HG03097 (cell line): ENCODE measurements around the gene ACSM6.

Experiments used
- ATAC-seq: cut with Tn5 transposase; IDR thresholded peaks from one replicate; pipeline ENCODE4 v1.9.1; 2021; ENCODE audit not compliant: unreplicated experiment, low FRiP score

Gene ACSM6

DNA sequence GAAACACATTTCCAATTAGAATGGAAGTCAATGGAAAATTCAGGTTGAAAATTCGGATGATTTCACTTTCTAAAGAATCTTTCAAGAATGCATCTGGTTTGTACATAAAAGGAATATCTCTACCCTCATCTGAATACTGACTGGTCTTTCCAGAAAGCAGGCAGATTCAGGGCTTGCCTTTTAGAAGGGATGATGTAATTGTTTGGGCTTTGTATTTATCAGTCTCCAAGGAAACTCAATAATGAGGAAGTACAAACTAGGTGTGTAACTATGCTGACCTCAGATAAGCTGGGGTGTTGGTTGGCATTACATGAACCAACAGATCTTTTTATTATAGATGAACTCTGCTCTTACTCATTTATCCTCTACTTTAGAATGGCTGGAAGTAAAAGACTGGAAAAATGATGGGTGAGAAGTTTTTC, 72.6 kb downstream of the ACSM6 start:
- peak; percentile 56 for ATAC-seq

DNA sequence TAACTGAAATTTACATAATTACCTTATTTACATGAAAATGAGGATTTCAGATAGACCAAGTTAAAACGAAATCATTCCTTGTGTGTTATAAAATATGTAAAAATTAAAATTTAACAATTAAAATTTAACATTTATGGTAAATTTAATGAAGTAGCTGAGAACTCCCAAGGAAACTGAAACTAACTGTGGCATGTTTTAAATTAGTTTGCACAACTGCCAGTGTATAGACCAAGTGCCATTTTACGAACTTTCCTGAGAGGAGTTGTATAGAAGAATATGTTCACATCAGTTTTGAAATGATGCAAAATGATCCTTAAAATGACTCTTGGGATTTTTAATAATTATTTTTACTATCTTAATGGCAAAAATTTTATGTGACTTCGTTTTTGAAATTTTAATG, 73.2 kb downstream of the ACSM6 start:
- ATAC-seq: no peak

DNA sequence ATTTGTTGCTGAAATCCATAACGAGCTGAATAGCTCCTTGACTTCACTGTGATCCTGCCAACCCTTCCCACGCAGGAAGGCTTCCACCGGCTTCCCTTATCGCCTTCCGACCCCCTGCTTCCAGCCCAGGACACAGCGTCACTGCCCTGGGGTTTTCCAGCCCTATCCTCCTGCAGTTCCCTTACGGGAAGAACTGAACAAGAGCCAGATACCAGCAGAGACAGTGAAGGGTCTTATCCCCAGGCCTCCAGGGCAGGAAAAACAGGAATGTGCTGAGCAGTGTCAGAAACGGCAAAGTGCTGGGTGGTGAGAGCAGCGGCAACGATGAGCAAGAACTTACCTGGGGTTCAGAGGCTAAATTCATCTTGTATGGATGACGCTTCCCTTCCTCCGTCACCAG, 74.4 kb downstream of the ACSM6 start:
- ATAC-seq: no peak

DNA sequence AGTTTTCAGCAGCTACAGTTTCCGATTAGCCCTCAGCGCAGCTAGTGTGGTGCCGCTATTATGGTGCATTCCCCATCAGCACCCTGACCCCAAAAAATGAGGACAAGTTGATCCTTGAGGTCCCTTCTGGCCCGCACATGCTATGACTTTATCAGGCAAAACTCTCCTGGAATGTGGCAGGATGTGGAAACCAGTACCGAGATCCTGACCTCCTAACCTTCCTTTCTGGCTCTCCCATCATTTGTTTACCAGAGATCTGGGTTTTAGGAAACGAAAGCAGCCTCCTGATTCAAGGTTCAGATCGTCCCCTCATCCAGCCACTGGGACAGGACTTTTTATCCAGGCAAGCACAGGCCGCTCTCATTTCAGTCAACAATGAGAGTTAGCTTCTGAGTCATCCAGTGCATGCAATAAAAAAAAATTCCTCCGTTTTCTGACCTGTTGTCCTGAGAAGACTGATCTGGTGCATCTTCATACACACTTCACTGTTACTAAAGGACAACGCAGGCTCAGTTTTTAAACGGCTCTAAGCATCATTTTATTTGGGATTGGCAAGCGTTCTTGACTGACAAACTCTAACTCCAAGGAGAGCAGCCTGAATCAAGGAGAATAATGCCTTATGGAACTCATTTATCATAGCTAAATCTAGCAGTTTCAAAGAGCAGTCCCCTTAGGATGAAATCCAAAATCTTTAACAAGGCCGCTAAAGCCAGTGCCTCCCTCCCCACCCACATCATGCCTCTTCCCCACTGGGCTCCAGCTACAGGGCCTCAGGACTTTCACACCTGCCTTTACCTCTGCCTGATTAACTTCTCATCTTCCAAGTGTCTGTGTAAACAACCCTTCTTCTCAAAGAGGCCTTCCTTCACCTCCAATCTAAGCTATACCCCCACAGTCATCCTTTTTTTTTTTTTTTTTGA, 79.6 kb downstream of the ACSM6 start:
- no peak for ATAC-seq

DNA sequence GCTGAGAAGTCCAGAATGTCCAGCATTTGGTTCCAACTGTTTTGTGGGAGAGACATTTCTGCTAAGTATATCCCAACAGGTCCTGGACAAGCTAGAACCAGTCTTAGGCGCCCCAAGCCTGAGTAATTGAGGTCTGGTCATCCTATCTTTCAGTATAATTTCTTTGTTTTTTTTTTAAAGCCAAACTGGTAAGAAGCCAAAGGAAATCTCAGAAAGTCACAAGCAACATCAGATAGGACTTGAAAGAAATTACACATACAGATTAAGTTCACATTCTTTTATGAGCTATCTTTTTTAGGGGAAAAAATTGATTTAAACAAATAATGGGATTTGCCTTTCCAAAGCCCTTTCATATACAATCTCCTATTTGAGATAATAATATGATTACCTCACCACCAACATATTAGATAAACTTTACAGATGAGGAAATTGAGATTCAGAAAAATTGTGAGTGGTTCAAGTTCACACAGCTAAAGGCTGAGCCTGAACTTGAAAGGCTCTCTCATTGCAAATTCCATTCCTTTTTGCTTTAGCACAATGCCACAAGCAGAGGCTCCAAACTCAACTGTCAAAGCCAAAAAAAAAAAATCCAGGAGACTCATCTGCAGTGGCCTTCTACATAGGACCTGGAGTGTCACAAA, 81.8 kb downstream of the ACSM6 start:
- ATAC-seq: no peak

DNA sequence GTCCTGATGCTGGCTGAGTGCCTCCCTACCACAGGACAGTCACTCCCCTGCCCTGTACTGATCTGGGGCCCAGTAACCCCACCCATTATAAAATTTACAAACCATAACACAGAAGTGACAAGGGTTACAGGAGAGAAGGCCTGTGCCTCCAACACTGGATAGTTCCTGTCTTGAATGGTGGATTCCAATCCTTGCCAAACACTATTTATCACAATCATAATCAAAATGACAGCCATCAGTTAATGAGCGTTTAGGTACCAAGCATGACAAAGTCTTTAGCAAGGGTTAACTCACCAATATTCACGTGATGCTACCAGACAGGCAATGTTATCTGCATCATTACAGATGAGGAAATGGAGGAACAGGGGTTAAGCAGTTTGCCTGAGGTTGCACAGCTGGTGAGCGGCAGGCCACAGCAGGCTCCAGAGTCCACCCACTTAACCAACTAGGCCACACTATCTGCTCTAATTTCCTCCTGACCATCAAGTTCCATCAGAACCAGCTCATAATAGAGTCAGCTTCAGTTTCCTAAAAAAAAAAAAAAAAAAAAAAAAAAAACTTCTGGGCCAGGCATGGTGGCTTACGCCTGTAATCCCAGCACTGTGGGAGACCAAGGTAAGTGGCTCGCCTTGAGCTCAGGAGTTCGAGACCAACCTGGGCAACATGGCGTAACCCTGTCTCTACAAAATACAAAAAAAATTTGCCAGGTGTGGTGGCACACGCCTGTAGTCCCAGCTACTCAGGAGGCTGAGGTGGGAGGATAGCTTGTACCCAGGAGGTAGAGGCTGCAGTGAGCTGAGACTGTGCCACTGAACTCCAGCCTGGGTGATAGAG, 82.5 kb downstream of the ACSM6 start:
- no peak for ATAC-seq

DNA sequence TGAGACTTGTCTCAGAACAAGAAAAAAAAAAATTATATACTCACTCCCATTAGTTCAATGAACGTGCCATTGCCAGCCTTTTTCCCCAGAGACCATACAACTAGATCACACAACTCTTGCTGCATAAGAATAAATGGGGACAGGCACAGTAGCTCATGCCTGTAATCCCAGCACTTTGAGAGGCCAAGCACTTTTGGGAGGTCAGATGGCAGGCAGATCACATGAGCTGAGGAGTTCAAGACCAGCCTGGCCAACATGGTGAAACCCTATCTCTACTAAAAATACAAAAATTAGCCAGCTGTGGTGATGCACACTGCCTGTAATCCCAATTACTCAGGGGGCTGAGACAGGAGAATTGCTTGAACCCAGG, 83.1 kb downstream of the ACSM6 start:
- ATAC-seq: no peak

DNA sequence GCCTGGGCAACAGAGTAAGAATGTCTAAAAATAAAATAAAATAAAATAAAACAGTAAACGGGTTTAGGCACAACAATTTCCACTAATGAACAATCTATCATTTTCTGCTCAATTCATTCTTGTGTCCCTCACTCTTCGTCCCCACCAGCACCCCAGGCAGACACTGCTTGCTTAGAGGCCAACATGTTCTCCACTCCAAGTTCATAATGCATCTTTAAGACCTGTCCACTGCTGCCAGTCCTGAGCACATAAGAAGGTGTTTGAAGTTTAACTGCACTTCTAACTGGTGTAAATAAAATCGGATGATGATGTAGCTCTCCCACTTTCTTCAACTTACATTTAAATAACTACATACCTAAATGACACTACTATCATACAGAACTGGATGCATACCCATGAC, 83.6 kb downstream of the ACSM6 start:
- ATAC-seq: no peak
